ENCODE measurements around the gene KIAA1671.

The KIAA1671 gene

DNA sequence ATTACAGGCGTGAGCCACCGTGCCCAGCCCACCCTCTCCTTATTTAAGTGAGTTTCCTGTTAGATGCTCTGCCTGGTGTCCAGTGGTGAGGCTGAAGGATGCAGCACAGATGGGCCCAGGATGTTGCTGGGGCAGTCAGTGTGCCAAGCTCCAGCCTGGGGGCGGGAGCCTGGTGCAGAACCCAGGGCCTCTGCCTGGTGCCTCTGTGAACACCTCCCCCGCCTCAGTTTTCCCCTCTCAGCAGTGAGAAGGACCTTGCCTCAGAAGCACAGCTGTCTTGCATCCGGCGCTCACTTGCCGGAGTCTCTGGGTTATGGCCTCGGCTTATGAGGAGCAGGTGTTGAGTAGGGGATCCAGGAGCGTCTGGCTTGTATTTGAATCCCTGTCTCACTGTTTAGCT, 116.2 kb downstream of the KIAA1671 start:
- no peak for DNase-seq (ENCODE audit: low spot score)

DNA sequence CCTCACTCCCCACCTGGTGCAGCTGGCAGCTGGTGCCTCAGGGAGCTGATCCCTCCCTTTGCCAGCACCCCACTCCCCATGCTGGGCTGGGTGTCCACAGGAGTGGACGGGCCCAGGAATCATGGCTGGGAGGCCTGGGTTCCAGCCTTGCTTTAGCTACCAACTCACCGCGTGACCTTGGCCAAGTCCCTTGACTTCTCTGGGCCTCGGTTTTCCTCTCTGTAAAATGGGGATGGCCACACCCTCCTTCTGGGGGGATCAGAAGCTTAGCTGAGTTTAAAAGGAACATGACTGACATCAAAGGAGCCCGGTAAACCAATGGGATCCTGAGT, 116.9 kb downstream of the KIAA1671 start:
- DNase-seq (ENCODE audit: low spot score) = no peak

DNA sequence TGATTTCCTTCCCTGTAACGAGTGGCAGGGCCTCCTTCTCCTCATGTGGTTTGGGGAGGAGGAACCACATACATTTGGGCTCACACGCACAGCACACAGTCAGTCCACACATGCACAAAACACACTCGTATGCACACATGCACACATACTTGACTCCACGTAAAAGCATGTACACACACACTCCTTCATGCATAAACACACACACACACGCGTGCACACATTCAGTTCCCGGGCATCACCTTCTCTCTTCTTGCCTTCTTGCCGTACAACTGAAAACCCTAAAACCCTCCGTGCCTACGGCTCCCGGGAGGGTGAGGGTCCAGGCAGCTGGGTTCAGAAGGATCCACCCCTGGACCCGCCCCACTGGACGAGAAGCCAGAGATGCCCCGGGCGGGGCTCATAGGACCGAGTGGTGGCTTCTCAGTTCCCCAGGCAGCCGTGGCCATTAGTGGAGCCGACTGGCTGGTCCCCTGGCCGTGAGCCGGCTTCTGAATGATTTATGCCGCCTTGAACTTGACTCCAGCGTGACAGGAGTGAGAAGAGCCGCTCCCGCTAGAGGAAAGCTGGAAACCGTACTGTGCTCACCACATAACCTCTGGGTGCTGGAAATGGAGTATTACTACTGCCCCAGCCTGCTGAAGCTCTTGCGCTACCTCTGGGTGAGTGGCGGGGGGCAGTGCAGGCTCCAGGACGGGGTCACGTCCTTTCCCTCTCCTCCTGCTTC, 117.4 kb downstream of the KIAA1671 start:
- no peak for DNase-seq (ENCODE audit: low spot score)

DNA sequence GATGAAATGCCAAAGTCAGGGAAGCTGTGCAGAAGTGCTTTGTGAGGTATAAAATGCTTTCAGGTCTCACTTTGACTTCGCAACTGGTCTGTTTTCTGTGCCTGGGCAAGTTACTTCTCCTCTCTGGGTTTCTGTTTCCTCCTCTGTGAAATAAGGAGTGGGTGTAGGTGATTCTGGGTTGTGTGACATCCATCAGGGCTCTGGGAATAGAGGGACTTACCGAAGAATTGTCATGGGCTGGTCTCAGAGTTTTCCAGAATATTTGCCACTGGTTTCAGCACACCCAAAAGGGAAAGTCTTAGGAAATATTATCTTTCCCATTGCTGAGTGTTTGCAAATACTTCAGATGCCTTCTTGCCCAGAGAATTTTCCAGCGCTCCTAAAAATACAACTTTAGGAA, 118.4 kb downstream of the KIAA1671 start:
- no peak for DNase-seq (ENCODE audit: low spot score)

DNA sequence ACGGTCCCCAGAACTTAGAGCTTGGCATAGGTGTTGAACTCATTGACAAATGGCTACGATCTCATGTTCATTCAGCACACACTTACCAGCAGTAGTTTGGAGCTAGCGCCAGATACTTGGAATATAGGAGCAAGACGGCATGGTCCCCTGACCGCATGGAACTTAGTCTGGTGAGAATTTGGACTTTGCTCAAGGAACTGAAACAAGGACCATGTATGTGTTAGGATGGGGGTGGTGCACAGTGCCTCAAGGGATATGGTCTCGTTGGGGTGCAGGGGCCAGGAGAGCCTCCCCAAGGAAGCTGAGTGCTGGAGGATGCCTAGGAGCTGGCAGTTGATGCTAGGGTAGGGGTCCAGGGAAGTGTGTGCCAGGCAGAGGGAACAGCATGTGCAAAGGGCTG, 119.2 kb downstream of the KIAA1671 start:
- no peak for DNase-seq (ENCODE audit: low spot score)

DNA sequence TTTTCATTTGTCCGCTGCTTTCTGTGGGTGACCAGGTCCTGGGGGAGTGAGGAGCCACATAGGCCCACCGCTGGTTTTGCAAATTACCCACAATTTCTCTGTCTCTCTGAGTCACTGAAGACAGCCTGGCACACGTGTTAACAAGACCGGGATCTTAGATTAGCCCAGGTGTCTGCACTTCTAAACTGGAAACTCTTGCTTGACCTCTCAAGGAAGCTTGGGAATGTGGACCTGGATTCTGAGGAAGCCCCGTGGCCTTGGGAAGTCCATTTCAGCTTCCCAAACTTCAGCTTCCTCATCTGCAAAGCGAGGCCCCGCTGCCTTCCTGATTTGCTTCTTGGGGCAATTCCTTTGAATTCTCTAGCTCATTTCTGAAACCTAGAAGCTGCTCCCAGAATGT, 119.9 kb downstream of the KIAA1671 start:
- no peak for DNase-seq (ENCODE audit: low spot score)

DNA sequence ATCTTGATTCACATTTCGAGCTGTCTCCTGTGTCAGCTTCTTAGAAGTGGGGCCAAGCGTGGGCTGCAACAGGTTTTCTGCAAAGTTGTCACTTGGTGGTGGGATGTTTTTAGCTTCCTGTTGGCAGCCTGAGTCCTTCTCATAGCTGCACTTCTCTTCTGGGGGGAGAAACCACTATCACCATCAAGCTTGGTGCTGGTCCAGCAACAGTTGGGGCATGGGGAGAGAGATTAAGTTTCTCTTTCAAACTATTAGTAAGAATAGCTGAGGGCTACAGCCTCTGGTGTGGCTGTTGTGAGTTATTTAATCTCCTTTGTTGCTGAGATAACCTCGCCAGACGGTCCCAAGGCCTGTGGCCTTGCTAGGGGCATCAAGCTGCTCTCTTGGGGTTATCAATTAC, 123.8 kb downstream of the KIAA1671 start:
- DNase-seq (ENCODE audit: low spot score) = no peak

DNA sequence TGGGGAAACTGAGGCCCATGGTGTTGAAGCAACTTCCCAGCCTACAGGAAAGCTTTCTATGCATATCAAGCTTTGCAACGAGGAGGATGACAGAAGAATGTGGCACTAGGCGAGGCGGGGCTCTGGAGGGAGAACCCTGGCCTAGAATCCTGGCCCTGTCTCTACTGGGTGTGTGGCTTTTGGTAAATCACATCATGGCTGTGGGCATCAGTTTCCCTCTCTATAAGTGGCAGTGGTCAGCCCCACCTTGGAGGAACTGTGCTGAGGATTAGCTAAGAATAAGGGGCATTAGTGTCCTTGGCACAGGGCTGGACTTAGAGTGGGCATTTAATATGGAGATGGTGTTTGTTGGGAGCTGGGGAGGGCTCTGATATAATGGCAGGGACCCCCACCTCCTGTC, 124.5 kb downstream of the KIAA1671 start:
- DNase-seq (ENCODE audit: low spot score) = no peak

DNA sequence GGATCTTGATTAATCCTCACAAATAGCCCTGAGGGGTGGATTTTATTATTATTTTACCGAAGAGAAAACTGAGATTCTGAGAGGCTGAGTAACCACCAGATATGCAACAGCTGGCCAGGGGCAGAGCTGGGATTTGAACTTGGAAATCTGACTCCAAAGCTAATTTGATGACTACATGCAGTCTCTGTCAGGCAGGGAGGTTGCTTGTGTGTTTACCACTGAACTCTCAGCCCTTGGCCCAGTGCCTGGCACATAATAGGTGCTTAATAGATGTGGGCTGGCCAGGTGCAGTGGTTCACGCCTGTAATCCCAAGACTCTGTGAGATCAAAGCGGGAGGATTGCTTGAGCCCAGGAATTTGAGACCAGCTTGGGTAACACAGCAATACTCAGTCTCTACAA, 125.4 kb downstream of the KIAA1671 start:
- no peak for DNase-seq (ENCODE audit: low spot score)

DNA sequence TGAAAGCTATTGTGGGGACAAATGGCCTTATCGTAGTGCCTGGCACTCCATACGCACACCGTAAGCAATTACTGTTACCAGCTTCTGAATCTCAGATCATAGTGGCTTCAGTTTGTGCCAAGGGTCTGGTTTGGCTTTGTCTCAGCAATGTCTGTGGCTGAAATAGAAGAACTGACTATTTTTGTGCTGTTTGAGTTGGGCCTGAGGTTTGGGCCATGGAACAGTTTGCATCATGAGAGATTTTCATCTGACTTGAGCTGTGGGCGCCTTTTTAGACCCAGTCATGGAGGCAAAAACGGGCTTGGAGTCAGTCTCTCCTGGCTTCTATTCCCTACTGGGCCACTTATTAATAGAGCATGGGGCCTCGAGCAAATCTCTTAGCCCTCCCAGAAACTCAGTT, 126.1 kb downstream of the KIAA1671 start:
- DNase-seq (ENCODE audit: low spot score) = no peak

DNA sequence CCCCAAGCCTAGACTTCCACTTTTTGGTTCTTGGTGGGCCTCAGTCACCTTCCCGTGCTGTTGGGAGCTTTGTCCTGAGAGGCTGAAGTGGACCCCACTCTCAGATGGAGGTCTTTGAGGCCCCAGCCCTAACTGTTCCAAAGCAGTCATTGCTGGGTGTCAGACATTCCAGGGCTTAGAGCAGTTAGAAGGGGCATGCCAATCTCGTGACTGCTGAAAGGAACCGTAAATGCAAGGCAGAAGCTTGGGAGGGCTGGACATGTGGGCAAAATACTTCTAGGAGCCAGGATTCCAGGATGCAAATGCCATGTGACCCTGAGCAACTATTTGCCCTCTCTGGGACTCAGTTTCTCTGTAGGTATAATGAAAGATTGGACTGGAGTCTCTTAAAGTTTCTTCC, 128.3 kb downstream of the KIAA1671 start:
- DNase-seq (ENCODE audit: low spot score) = no peak

DNA sequence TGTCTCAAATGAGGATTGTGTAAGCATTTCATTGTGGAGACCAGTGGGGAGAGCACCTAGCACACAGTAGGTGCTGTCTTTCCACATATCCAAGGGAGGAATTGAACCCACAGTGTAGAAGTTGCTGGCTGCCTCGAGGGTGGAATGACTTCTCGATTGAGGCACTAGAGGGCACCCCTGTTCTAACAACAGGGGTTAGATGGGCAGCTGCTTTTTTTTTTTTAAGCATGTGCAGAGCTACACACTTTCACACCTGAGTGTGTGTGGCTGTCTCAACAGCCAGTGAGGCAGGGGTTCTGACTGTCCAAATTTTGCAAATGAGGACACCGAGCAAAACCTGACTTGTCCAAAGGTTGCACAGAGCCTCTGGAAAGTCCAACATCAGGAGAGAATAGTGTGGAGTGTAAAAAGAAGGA, 128.9 kb downstream of the KIAA1671 start:
- peak; percentile 67 for DNase-seq (ENCODE audit: low spot score)

DNA sequence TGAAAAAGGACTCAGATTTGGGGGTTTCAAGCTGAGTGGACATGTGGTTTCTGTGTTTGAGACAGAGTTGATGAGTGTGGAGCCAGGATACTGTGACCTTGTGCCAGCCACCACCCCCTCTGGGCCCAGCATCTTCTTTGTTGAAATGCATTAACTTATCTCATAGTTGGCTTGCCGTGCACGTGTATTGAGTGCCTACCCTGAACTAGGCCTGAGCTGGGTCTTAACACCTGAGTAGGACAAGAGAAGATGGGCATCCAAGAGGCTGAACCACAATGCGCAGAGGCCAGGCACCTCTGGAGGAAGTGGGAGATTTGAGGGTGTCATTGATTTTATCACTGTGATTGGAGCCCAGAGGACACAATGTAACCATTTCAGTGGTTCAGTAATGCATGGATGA, 129.6 kb downstream of the KIAA1671 start:
- no peak for DNase-seq (ENCODE audit: low spot score)

DNA sequence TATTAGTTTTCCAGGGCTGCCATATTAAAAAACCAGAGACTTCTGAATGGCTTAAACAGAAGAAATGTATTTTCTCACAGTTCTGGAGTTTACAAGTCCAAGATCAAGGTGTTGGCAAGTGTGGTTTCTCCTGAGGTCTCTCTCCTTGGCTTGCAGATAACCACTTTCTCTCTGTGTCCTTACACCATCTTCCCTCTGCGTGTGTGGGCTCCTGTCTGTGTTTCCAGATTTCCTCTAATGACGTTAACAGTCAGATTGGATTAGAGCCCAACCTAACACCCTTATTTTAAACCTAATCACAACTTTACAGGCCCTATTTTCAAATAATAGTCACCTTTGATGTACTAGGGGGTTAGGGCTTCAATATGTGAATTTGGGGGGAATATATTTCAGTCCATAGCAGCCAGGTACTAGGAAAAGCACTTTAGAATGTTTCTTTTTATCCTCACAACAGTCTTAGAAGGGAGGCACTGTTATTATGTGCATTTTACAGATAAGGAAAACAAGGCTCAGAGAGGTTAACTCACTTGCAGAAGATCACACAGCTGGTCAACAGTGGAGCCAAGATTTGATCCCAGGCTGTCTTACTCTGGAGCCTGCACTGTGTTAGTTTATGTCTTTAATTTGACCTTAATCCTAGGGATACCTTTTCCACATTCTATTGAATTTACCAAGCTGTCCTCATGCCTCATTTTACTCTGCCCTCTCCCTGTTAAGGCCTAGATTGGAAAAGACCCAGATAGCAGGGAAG, 130.7 kb downstream of the KIAA1671 start:
- DNase-seq (ENCODE audit: low spot score) = no peak

DNA sequence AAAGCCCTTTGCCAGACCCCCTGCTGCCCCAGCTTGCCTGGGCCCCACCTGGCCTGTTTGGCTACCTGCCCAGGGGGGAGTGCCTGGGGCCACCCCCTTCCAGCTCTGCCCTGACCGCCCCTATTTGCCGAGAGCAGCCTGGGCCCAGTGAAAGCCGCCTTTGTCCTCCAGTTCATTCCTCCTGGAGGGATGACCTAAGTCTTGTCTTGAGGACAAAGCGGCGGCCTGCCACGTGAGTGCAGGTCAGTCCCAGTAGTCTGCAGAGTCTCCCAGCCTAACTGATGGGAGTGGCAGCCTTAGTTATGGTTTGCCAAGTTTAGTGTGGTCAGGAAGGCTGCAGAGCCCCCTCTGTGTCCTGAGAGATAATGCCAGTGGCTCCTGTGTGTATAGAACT, 131.3 kb downstream of the KIAA1671 start:
- DNase-seq (ENCODE audit: low spot score) = no peak

DNA sequence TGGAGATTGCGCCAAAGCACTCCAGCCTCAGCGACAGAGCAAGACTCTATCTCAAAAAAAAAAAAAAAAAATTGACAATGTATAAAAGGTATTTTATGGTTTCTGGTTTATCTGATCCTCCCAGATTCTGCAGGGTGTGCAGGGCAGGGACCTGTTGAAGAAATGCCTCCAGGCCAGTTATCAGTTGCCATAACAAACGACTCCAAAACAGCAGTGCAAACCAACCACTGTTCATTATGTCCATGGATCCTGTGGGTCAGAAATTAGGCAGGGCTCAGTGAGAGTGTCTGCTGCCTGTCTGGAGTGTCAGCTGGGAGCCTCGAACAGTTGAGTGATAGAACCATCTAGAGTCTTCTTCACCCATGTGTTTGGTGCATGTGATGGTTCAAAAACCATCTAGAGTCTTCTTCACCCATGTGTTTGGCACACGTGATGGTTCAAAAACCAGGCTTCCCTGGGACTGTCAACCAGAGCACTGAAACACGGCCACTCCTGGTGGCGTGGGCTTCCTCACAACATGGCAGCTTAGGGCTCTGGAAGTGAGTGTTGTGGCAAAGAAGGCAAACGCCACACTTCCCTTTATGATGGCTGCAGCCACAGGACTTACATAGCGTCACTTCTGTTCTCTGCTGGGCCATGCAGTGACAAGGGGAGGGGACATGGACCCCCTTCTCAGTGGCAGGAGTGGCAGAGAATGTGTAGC, 132.0 kb downstream of the KIAA1671 start:
- DNase-seq (ENCODE audit: low spot score) = no peak

DNA sequence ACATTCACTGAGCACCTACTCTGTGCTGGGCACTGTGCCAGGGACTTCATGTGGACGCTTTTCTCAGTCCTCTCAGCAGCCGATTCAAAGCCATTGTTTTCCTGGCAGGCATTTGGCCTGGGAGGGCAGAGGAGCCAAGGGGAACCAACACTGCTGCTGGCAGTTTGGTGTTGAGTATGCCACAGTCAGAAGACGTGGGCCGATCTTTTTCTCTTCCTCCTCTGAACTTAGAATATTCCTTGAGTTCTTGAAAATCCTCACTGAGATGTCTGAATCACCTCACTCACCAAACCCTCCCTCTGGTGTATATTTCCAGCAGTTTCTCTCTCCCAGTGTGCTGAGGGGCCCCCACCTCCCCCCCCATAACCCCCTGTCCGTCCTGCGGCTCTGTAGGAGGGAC, 132.6 kb downstream of the KIAA1671 start:
- no peak for DNase-seq (ENCODE audit: low spot score)

DNA sequence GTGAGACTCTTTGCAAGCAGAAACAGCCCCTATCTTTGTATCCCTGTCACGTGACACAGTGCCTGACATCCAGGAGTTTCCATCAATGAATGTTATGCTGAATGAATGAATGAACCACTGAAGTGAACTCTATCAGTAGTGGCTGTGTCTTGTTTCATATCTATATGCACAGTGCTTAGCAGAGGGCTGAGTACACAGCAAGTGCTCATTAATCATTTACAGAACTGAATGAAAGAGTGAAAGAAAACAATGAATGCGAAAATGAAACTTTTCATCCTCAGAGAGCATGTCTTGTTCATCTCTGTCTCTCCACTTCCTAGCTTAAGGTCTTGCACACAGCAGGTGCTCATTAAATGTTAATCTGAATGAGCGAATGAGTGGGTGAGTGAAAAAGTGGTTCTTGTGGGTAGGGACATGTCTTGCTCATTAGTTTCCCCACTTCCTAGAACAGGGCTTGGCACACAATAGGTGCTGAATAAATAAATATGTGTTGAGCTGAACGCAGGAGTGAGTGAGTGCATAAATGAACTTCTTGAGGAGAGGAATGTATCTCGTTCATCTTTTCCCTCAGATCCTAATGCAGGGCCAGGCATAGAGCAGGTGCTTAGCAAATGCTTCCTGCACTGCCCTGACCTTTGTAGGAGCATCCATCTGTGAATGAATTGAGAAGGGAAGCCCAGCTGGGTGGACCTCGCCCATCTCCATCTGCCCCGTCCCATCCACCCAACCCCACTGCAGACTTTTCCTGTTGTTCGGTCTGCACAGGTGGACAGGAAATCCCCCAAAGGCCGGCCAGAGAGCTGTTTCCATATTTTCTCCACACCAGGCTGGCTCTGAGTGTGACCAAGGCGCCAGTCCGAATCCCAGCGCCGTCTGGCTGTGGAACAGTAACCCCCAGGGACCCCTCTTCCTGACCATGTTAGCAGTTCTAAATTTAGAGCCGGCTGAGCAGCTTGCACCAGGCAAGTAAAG, 133.7 kb downstream of the KIAA1671 start:
- peak; percentile 23 for DNase-seq (ENCODE audit: low spot score)

DNA sequence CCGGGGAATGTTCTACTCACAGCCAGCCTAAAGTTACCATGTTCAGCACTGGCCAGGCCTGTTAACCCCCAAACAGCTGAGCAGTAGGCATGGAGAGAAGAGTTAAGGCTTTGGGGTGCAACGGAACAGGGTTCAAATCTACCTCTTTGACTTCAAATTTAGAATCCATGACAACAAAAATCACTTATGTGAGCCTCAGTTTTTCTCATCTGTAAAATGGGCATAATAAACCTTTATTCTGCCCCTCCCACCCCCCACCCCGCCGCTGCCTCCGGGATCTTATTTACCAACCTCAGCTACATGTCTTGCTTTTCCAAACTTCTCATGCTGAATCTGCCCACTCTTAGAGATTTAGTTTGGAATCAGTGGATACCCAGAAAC, 134.4 kb downstream of the KIAA1671 start:
- DNase-seq (ENCODE audit: low spot score) = no peak

DNA sequence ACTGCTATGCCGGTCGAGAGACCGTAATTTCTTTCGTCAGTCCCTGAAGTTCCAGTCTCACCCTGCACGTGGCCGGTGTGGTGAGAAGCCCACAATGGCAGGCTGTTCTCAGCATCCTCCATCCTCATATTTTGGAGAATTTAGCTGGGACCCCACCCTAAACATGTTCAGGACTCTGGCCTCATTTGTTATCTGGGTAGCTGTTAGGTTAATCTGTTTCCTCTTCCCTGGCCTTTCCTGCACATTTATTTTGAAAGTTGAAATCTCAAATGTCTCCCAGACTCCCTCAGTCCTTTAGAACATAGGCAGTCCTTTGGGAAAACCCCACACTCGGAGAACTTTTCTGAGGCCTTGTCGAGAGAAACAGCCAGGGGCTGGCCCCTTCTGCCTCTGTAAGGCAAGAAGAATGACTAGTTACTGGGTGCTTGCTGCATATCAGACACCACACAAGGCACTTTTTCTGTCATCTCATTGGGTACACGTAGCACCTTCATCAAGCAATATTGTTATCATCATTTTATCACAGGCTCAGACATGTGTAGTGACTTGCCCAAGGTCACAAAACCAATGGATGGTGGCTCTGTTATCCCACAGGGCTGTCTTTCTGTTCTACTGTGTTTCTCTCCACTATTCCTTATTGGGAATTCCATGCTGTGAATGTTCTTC, 137.8 kb downstream of the KIAA1671 start:
- no peak for DNase-seq (ENCODE audit: low spot score)

DNA sequence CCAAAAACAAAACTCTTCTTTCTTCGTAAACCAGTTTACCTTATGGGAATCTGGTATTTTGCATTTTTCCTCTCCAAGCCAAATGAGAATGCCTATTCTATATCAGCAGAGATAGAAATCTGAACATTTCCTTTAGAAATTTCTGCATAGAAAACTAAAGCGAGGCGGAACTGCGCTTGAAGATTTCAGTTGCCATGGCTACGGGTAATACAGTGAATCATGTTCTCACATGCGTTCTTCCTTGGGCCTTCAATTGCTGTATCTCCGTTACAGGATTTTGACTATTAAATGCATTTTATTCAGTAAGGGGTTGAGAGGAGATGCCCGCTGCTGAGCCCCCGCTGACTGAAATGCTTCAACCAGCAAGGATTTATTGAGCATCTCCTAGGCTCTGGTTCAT, 138.9 kb downstream of the KIAA1671 start:
- no peak for DNase-seq (ENCODE audit: low spot score)

DNA sequence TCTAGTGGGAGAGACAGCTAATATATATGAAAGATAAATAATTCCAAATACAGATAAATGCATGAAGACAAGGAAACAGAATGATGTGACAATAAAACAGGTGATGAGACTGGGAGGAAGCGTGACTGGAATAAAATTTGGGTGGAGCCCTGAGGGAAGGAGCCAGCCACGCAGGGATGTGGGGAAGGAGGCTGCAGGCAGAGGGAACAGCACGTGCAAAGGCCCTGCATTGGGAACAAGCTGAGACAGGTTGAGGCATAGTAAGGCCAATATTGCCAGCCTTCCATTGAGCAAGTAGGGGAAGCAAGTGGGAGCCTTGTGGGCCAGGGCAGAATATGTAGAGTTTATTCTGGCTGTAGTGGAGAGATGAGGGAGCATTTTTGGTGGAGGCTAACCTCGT, 139.6 kb downstream of the KIAA1671 start:
- no peak for DNase-seq (ENCODE audit: low spot score)

Data from HuH-7.5 (cell line).